ENCODE results near the gene GREM2.

GREM2 gene

GRCh38 chr1:240465531-240465940, 146.4 kb downstream of the GREM2 start:
- Histone ChIP-seq H3F3A (ENCODE audit: insufficient read depth, low read length) (no peaks in the 10 kb centered on the region), H3K9me2 (ENCODE audit: low read depth, low read length) (no peaks in the 10 kb centered on the region), H4K20me1 (ENCODE audit: insufficient read depth, low read length) (no peaks in the 10 kb centered on the region), H3K36me3 (ENCODE audit: insufficient read depth, low read length) (no peaks in the 10 kb centered on the region), H3K9me3 (ENCODE audit: low read length) (no peaks in the 10 kb centered on the region), H3K4me3 (ENCODE audit: low read depth, low read length, poor library complexity, severe bottlenecking) (no peak overlapping the region), H3K4me2 (ENCODE audit: low read length) (no peak overlapping the region), H3K27ac (ENCODE audit: low read depth, low read length, poor library complexity, severe bottlenecking) (no peak overlapping the region), H3K27me3 (ENCODE audit: insufficient read depth, low read length) (no peaks in the 10 kb centered on the region), H3K9ac (ENCODE audit: low read length) (no peak overlapping the region), H3K79me2 (ENCODE audit: insufficient read depth, low read length) (no peaks in the 10 kb centered on the region), H3K4me1 (ENCODE audit: insufficient read depth, low read length, severe bottlenecking) (no peaks in the 10 kb centered on the region), H2AFZ (ENCODE audit: low read length) (no peak overlapping the region)
- TF ChIP-seq CTCF (IDR thresholded peaks at IDR 0.05; ENCODE audit: low read length), result no peak
- TF ChIP-seq EZH2 (IDR thresholded peaks at IDR 0.05; ENCODE audit: borderline replicate concordance, low read length), result no peak

GRCh38 chr1:240464099-240464498, 147.9 kb downstream of the GREM2 start:
- H3K4me2 ChIP-seq (ENCODE audit: low read length), result no peak overlapping the region

GRCh38 chr1:240462766-240463395, 149.1 kb downstream of the GREM2 start:
- no peaks in the 10 kb centered on the region for H3F3A ChIP-seq (ENCODE audit: insufficient read depth, low read length)
- H3K36me3 ChIP-seq (ENCODE audit: insufficient read depth, low read length), result no peaks in the 10 kb centered on the region
- H2AFZ ChIP-seq (ENCODE audit: low read length), result no peak overlapping the region
- no peak overlapping the region for H3K27ac ChIP-seq (ENCODE audit: low read depth, low read length, poor library complexity, severe bottlenecking)
- H3K79me2 ChIP-seq (ENCODE audit: insufficient read depth, low read length), result no peaks in the 10 kb centered on the region
- no peaks in the 10 kb centered on the region for H3K9me2 ChIP-seq (ENCODE audit: low read depth, low read length)
- TF ChIP-seq EZH2 (IDR thresholded peaks at IDR 0.05; ENCODE audit: borderline replicate concordance, low read length) (no peak), CTCF (IDR thresholded peaks at IDR 0.05; ENCODE audit: low read length) (no peak)
- H3K27me3 ChIP-seq (ENCODE audit: insufficient read depth, low read length), result no peaks in the 10 kb centered on the region
- no peak overlapping the region for H3K4me3 ChIP-seq (ENCODE audit: low read depth, low read length, poor library complexity, severe bottlenecking)
- no peak overlapping the region for H3K9ac ChIP-seq (ENCODE audit: low read length)
- no peak overlapping the region for H3K4me2 ChIP-seq (ENCODE audit: low read length)
- H3K4me1 ChIP-seq (ENCODE audit: insufficient read depth, low read length, severe bottlenecking), result no peaks in the 10 kb centered on the region
- no peaks in the 10 kb centered on the region for H4K20me1 ChIP-seq (ENCODE audit: insufficient read depth, low read length)
- H3K9me3 ChIP-seq (ENCODE audit: low read length), result no peaks in the 10 kb centered on the region

More at GRCh38 chr1:240464099-240464498, 147.9 kb downstream of the GREM2 start:
- Histone ChIP-seq H3K9me2 (ENCODE audit: low read depth, low read length) (no peaks in the 10 kb centered on the region), H3F3A (ENCODE audit: insufficient read depth, low read length) (no peaks in the 10 kb centered on the region), H3K4me1 (ENCODE audit: insufficient read depth, low read length, severe bottlenecking) (no peaks in the 10 kb centered on the region), H4K20me1 (ENCODE audit: insufficient read depth, low read length) (no peaks in the 10 kb centered on the region), H3K4me3 (ENCODE audit: low read depth, low read length, poor library complexity, severe bottlenecking) (no peak overlapping the region), H3K36me3 (ENCODE audit: insufficient read depth, low read length) (no peaks in the 10 kb centered on the region), H3K27me3 (ENCODE audit: insufficient read depth, low read length) (no peaks in the 10 kb centered on the region), H3K27ac (ENCODE audit: low read depth, low read length, poor library complexity, severe bottlenecking) (no peak overlapping the region), H2AFZ (ENCODE audit: low read length) (no peak overlapping the region), H3K9ac (ENCODE audit: low read length) (no peak overlapping the region), H3K9me3 (ENCODE audit: low read length) (no peaks in the 10 kb centered on the region), H3K79me2 (ENCODE audit: insufficient read depth, low read length) (no peaks in the 10 kb centered on the region)
- TF ChIP-seq EZH2 (IDR thresholded peaks at IDR 0.05; ENCODE audit: borderline replicate concordance, low read length) (no peak), CTCF (IDR thresholded peaks at IDR 0.05; ENCODE audit: low read length) (no peak)
